GM19023 (cell line): ENCODE data around the gene SCYGR1.
"Not testable (repeated sequence)": the region's sequence is repeated elsewhere in the genome, so short reads cannot be mapped to it uniquely, and the experiment has no call there.

Source experiments
- ATAC-seq: cut with Tn5 transposase; IDR thresholded peaks from one replicate; pipeline ENCODE4 v1.9.1; 2021; ENCODE audit warnings: mild to moderate bottlenecking, moderate library complexity; ENCODE audit not compliant: unreplicated experiment

The SCYGR1 gene

GRCh38 chr2:227387583-227387982 lies at the start of gene SCYGR1:
Gene SCYGR1 (minus strand): TSS chr2:227387949. CDS start chr2:227387949, 0 bp downstream.
- ATAC-seq = not testable (repeated sequence)

- no peak for ATAC-seq
These were observed 48.9 kb upstream of the SCYGR1 start for GRCh38 chr2:227436436-227437174.

GRCh38 chr2:227433171-227433570 lies 45.4 kb upstream of the SCYGR1 start:
- no peak for ATAC-seq

- ATAC-seq = no peak
These were observed 42.9 kb upstream of the SCYGR1 start for GRCh38 chr2:227430639-227431038.

- no peak for ATAC-seq
These were observed 41.1 kb upstream of the SCYGR1 start for GRCh38 chr2:227428731-227429285.

GRCh38 chr2:227423656-227424499 lies 36.1 kb upstream of the SCYGR1 start:
- ATAC-seq = no peak

- no peak for ATAC-seq
These were observed 32.6 kb upstream of the SCYGR1 start for GRCh38 chr2:227420087-227421052.

- no peak for ATAC-seq
These were observed 29.0 kb upstream of the SCYGR1 start for GRCh38 chr2:227416701-227417100.

- ATAC-seq = no peak
These were observed 28.0 kb upstream of the SCYGR1 start for GRCh38 chr2:227415538-227416424.

GRCh38 chr2:227414846-227415245 lies 27.1 kb upstream of the SCYGR1 start:
- no peak for ATAC-seq

GRCh38 chr2:227413371-227413770 lies 25.6 kb upstream of the SCYGR1 start:
- no peak for ATAC-seq

GRCh38 chr2:227412877-227413276 lies 25.1 kb upstream of the SCYGR1 start:
- ATAC-seq = no peak

- no peak for ATAC-seq
These were observed 24.2 kb upstream of the SCYGR1 start for GRCh38 chr2:227411990-227412350.

GRCh38 chr2:227411320-227411989 lies 23.7 kb upstream of the SCYGR1 start:
- peak; percentile 80 for ATAC-seq

GRCh38 chr2:227410191-227410590 lies 22.4 kb upstream of the SCYGR1 start:
- no peak for ATAC-seq

GRCh38 chr2:227407591-227408151 lies 19.9 kb upstream of the SCYGR1 start:
- ATAC-seq = no peak

GRCh38 chr2:227406177-227407031 lies 18.7 kb upstream of the SCYGR1 start:
- peak; percentile 45 for ATAC-seq
